K562 (cell line): Measurements from ENCODE around the gene PDE8B.

Experiments used
- BHLHE40 ChIP-seq: IDR thresholded peaks from 2 replicates; pipeline ENCODE4 v1.6.1; 2011; ENCODE audit warnings: low read length, improper control_type of control experiment
- CTCF ChIP-seq, 3 experiments: IDR thresholded peaks in 2 of 3; conservative IDR thresholded peaks in 1 of 3; 2 replicates each; pipeline ENCODE4 v1.5.1; 2011 to 2012; ENCODE audit warnings: low read length in 3 of 3, mild to moderate bottlenecking in 3 of 3, control low read depth in 2 of 3, improper control_type of control experiment in 1 of 3, inconsistent platforms in 1 of 3, low read depth in 1 of 3, mixed read lengths in 1 of 3, moderate library complexity in 1 of 3; ENCODE audit not compliant: insufficient read depth in 2 of 3
- DPF2 ChIP-seq: fragments of 450-650 bp; IDR thresholded peaks from 2 replicates; pipeline ENCODE4 v1.6.1; 2016
- EP300 ChIP-seq: IDR thresholded peaks from 2 replicates; pipeline ENCODE4 v1.6.1; 2012; ENCODE audit warnings: low read length, improper control_type of control experiment
- EZH2 ChIP-seq: IDR thresholded peaks from 2 replicates; pipeline ENCODE4 v1.6.1; 2012; ENCODE audit warnings: low read depth, mild to moderate bottlenecking, inconsistent platforms, low read length, borderline replicate concordance
- JUND ChIP-seq, 2 experiments: IDR thresholded peaks; 2 replicates in 1 of 2; 3 replicates in 1 of 2; pipeline ENCODE4 v1.6.1; 2011; ENCODE audit warnings: borderline replicate concordance in 2 of 2, low read depth in 2 of 2, low read length in 2 of 2, improper control_type of control experiment in 1 of 2, missing biosample characterization in 1 of 2, missing genetic modification characterization in 1 of 2, missing genetic modification reagents in 1 of 2
- MAFF ChIP-seq: IDR thresholded peaks from 2 replicates; pipeline ENCODE4 v1.6.1; 2012; ENCODE audit warnings: low read length, improper control_type of control experiment
- PTRF ChIP-seq: fragments of 450-650 bp; IDR thresholded peaks from 2 replicates; pipeline ENCODE4 v1.6.1; 2016; ENCODE audit warnings: mild to moderate bottlenecking, missing genetic modification characterization, missing compliant biosample characterization
- SP2 ChIP-seq: IDR thresholded peaks from 2 replicates; pipeline ENCODE4 v1.6.1; 2011; ENCODE audit warnings: mild to moderate bottlenecking, low read depth, low read length, moderate library complexity; ENCODE audit not compliant: poor library complexity, severe bottlenecking; ENCODE audit errors: extremely low read depth
- TRIM24 ChIP-seq, 2 experiments: fragments of 450-650 bp; IDR thresholded peaks; 2 replicates each; pipeline ENCODE4 v1.6.1; 2016
- ZNF764 ChIP-seq: fragments of 250-450 bp; sonication (Bioruptor Pico); IDR thresholded peaks from 2 replicates; pipeline ENCODE4 v1.4.0; 2020; ENCODE audit warnings: low read depth, mild to moderate bottlenecking, moderate library complexity

- TF ChIP-seq CTCF (IDR thresholded peaks at IDR 0.05 in 2 of 3, conservative IDR thresholded peaks at IDR 0.05 in 1 of 3; ENCODE audit: insufficient read depth in 2 of 3, low read depth in 1 of 3, low read length in 3 of 3), result no peak
- no peak for TF ChIP-seq JUND (IDR thresholded peaks at IDR 0.05; ENCODE audit: borderline replicate concordance, low read depth, low read length)
- TF ChIP-seq JUND (tag; IDR thresholded peaks at IDR 0.05; ENCODE audit: borderline replicate concordance, low read depth, low read length), result no peak
- no peak for TF ChIP-seq TRIM24 (IDR thresholded peaks at IDR 0.05)
- TF ChIP-seq EP300, result no peak
- TF ChIP-seq EZH2, result no peak
- TF ChIP-seq PTRF (tag), result no peak
- TF ChIP-seq MAFF, result no peak
- TF ChIP-seq SP2, result no peak
- TF ChIP-seq BHLHE40, result no peak
- no peak for TF ChIP-seq ZNF764
- no peak for TF ChIP-seq DPF2
Observed at GRCh38 chr5:77443670-77444069, 233.2 kb downstream of the PDE8B start.
